Body of pancreas (tissue), 4 donors: ENCODE measurements around the gene MAGEF1. TPM values are rescaled to one million over a fixed set of nuclear protein-coding genes. Genes with fewer than 3 reads are reported as not detected.

Source experiments
- ATAC-seq: fragments of 150-250 bp; one replicate; pipeline ENCODE4 v1.9.1; 2016
- DNase-seq, 4 donors: peaks; one replicate each; pipeline ENCODE4 v3.0.0-alpha.2; 2019
- H3K27ac ChIP-seq, 4 donors: fragments of 200-600 bp; sonication (generic); 1 replicate in 3 of 4; 2 replicates in 1 of 4; pipeline versions ENCODE4 v1.5.1 to v1.6.1; 2016 to 2019; ENCODE audit warnings: mild to moderate bottlenecking in 1 of 4, mixed read lengths in 1 of 4, moderate library complexity in 1 of 4
- H3K27me3 ChIP-seq, 2 donors: fragments of 200-600 bp; sonication (generic); one replicate each; pipeline ENCODE4 v1.6.0; 2016; ENCODE audit warnings: mild to moderate bottlenecking in 1 of 2
- H3K36me3 ChIP-seq, 2 donors: fragments of 200-600 bp; sonication (generic); replicated peaks in 1 of 2; 2 replicates each; pipeline ENCODE4 v1.5.1; 2016; ENCODE audit warnings: low read depth in 2 of 2; ENCODE audit not compliant: insufficient read depth in 1 of 2
- H3K4me1 ChIP-seq: fragments of 200-600 bp; sonication (generic); one replicate; pipeline ENCODE4 v1.6.0; 2016
- H3K4me3 ChIP-seq, 2 donors: fragments of 200-600 bp; sonication (generic); 1 replicate in 1 of 2; 2 replicates in 1 of 2; pipeline ENCODE4 v1.5.1; 2016 to 2019
- H3K9me3 ChIP-seq, 3 donors: fragments of 200-600 bp; sonication (generic); 1 replicate in 2 of 3; 2 replicates in 1 of 3; pipeline ENCODE4 v1.5.1; 2016
- CTCF ChIP-seq, 7 experiments: fragments of 450-650 bp in 4 of 7; fragments of 200-600 bp in 3 of 7; sonication (generic) in 3 of 7; IDR thresholded peaks; one replicate each; pipeline ENCODE4 v1.5.1; 2016 to 2019; ENCODE audit warnings: antibody characterized with exemption in 7 of 7
- POLR2A ChIP-seq, 3 donors: fragments of 450-650 bp; IDR thresholded peaks; one replicate each; pipeline ENCODE4 v1.6.1; 2016; ENCODE audit warnings: antibody characterized with exemption in 3 of 3, mild to moderate bottlenecking in 2 of 3
- WGBS, 2 donors: methylation state at CpG; one replicate each; pipeline ENCODE4 v1.1.5; 2017; 5-methylcytosine and 5-hydroxymethylcytosine counted together
- intact Hi-C: fragments of 100-400 bp; cut with DNase I; formaldehyde crosslinking; loops from one replicate; pipeline ENCODE4 v1.15.1; 2023
- total RNA-seq, 2 donors: library from RNA; depleted of rRNA; stranded (reverse); fragments of >200 nt; gene quantifications; one replicate each; pipeline ENCODE4 v1.1.0, GENCODE V29; 2016

The MAGEF1 gene
- total RNA-seq, 2 donors from 2014 or later = 21.8 to 31.1 TPM

GRCh38 chr3:184679056-184679816, 32.6 kb downstream of the MAGEF1 start:
- Histone ChIP-seq H3K27me3 (no peaks in the 10 kb centered on the region), H3K36me3 (no peaks in the 10 kb centered on the region), H3K9me3 (no peaks in the 10 kb centered on the region), H3K4me3 (no peak overlapping the region), H3K4me1 (peaks cover 19% of the 10 kb centered on the region), H3K27ac (no peak overlapping the region)
- no peak for DNase-seq
- WGBS, 2 donors = 72 to 75% methylated on average over 16 to 24 of the region's 24 CpGs
- TF ChIP-seq CTCF (IDR thresholded peaks at IDR 0.05) (no peak), POLR2A (IDR thresholded peaks at IDR 0.05) (no peak)
- intact Hi-C loops = no loop called here
- no peak for ATAC-seq

GRCh38 chr3:184678317-184679055, 33.4 kb downstream of the MAGEF1 start:
- no peak overlapping the region for H3K27ac ChIP-seq
- H3K27me3 ChIP-seq = no peaks in the 10 kb centered on the region
- no peak overlapping the region for H3K4me3 ChIP-seq
- H3K36me3 ChIP-seq = no peaks in the 10 kb centered on the region
- no peak for DNase-seq
- ATAC-seq = no peak
- peaks cover 19% of the 10 kb centered on the region for H3K4me1 ChIP-seq
- no peaks in the 10 kb centered on the region for H3K9me3 ChIP-seq
- WGBS, 2 donors = 90 to 91% methylated on average over 11 to 16 of the region's 16 CpGs
- no peak for TF ChIP-seq POLR2A (IDR thresholded peaks at IDR 0.05)
- TF ChIP-seq CTCF (IDR thresholded peaks at IDR 0.05) = no peak
- intact Hi-C loops = no loop called here

- TF ChIP-seq POLR2A (IDR thresholded peaks at IDR 0.05) (no peak), CTCF (IDR thresholded peaks at IDR 0.05) (no peak)
- ATAC-seq = no peak
Observed at GRCh38 chr3:184677344-184678316, 34.2 kb downstream of the MAGEF1 start.

GRCh38 chr3:184676927-184677326, 34.9 kb downstream of the MAGEF1 start:
- intact Hi-C loops = no loop called here
- TF ChIP-seq POLR2A (IDR thresholded peaks at IDR 0.05) (no peak), CTCF (IDR thresholded peaks at IDR 0.05) (no peak)
- H3K4me3 ChIP-seq = no peak overlapping the region
- H3K9me3 ChIP-seq = no peaks in the 10 kb centered on the region
- DNase-seq (peak in 1 of 4 donors; percentile 38), ATAC-seq (no peak)
- no peak overlapping the region for H3K27ac ChIP-seq
- WGBS, 2 donors = 55 to 87% methylated on average over 8 of the region's 8 CpGs
- peaks cover 19% of the 10 kb centered on the region for H3K4me1 ChIP-seq
- H3K36me3 ChIP-seq = no peaks in the 10 kb centered on the region
- no peaks in the 10 kb centered on the region for H3K27me3 ChIP-seq

More at GRCh38 chr3:184677344-184678316, 34.2 kb downstream of the MAGEF1 start:
- WGBS, 2 donors = 62 to 77% methylated on average over 12 to 17 of the region's 17 CpGs
- H3K27ac ChIP-seq = no peak overlapping the region
- H3K4me1 ChIP-seq = peaks cover 19% of the 10 kb centered on the region
- no peaks in the 10 kb centered on the region for H3K36me3 ChIP-seq
- intact Hi-C loops = no loop called here
- H3K4me3 ChIP-seq = no peak overlapping the region
- DNase-seq = no peak
- H3K27me3 ChIP-seq = no peaks in the 10 kb centered on the region
- H3K9me3 ChIP-seq = no peaks in the 10 kb centered on the region
